CD14-positive monocyte (primary cell): ENCODE data around the gene SUCLG2. TPM values are rescaled to one million over a fixed set of nuclear protein-coding genes. Genes with fewer than 3 reads are reported as not detected.
"Not testable (repeated sequence)": the region's sequence is repeated elsewhere in the genome, so short reads cannot be mapped to it uniquely, and the experiment has no call there.

Source experiments
- DNase-seq, 3 donors: peaks; one replicate each; pipeline ENCODE4 v3.0.0-alpha.2; 2011 to 2022
- H2AFZ ChIP-seq: 2 replicates; pipeline ENCODE4 v1.6.0; 2012; ENCODE audit warnings: mild to moderate bottlenecking, low read depth, low read length, inconsistent platforms; ENCODE audit not compliant: insufficient read depth, poor library complexity, severe bottlenecking
- H3K27ac ChIP-seq, 2 donors: 1 replicate in 1 of 2; 2 replicates in 1 of 2; pipeline ENCODE4 v1.5.1; 2012 to 2013; ENCODE audit warnings: low read length in 2 of 2, control low read depth in 1 of 2, inconsistent platforms in 1 of 2, low read depth in 1 of 2, mild to moderate bottlenecking in 1 of 2
- H3K27me3 ChIP-seq, 2 donors: one replicate each; pipeline versions ENCODE4 v1.6.0 to v1.6.1; 2011 to 2013; ENCODE audit warnings: low read length in 2 of 2; ENCODE audit not compliant: control insufficient read depth in 2 of 2, insufficient read depth in 2 of 2
- H3K36me3 ChIP-seq, 2 donors: replicated peaks in 1 of 2; 1 replicate in 1 of 2; 2 replicates in 1 of 2; pipeline versions ENCODE4 v1.5.1 to v1.6.1; 2012 to 2013; ENCODE audit warnings: low read length in 2 of 2, control low read depth in 1 of 2, inconsistent platforms in 1 of 2, mild to moderate bottlenecking in 1 of 2; ENCODE audit not compliant: insufficient read depth in 2 of 2, control insufficient read depth in 1 of 2
- H3K4me1 ChIP-seq, 2 donors: 1 replicate in 1 of 2; 2 replicates in 1 of 2; pipeline versions ENCODE4 v1.5.1 to v1.6.1; 2012 to 2013; ENCODE audit warnings: low read length in 2 of 2, control low read depth in 1 of 2, inconsistent platforms in 1 of 2, mild to moderate bottlenecking in 1 of 2, moderate library complexity in 1 of 2; ENCODE audit not compliant: insufficient read depth in 2 of 2, control insufficient read depth in 1 of 2
- H3K4me2 ChIP-seq: replicated peaks from 2 replicates; pipeline ENCODE3; 2012; ENCODE audit warnings: low read length, moderate library complexity, mild to moderate bottlenecking; ENCODE audit not compliant: poor library complexity, severe bottlenecking; ENCODE audit errors: extremely low read depth
- H3K4me3 ChIP-seq, 3 experiments: fragments of 200-600 bp in 1 of 3; sonication (generic) in 1 of 3; replicated peaks in 1 of 3; 1 replicate in 2 of 3; 2 replicates in 1 of 3; pipeline ENCODE4 v1.5.1; 2011 to 2013; ENCODE audit warnings: low read length in 3 of 3, mild to moderate bottlenecking in 3 of 3, control low read depth in 2 of 3, low read depth in 2 of 3, inconsistent platforms in 1 of 3, moderate library complexity in 1 of 3
- H3K79me2 ChIP-seq: 2 replicates; pipeline ENCODE4 v1.6.0; 2012; ENCODE audit warnings: mild to moderate bottlenecking, control low read depth, inconsistent platforms, low read length, moderate library complexity; ENCODE audit not compliant: insufficient read depth
- H3K9ac ChIP-seq: 2 replicates; pipeline ENCODE4 v1.6.0; 2017; ENCODE audit warnings: low read length, mild to moderate bottlenecking; ENCODE audit not compliant: insufficient read depth, poor library complexity, severe bottlenecking
- H3K9me3 ChIP-seq, 2 donors: replicated peaks in 1 of 2; 1 replicate in 1 of 2; 2 replicates in 1 of 2; pipeline versions ENCODE4 v1.5.1 to v1.6.1; 2012 to 2013; ENCODE audit warnings: low read length in 2 of 2, control low read depth in 1 of 2; ENCODE audit not compliant: control insufficient read depth in 1 of 2, insufficient read depth in 1 of 2
- H4K20me1 ChIP-seq: 2 replicates; pipeline ENCODE4 v1.6.0; 2012; ENCODE audit warnings: mild to moderate bottlenecking, low read length, control low read depth, moderate library complexity; ENCODE audit not compliant: insufficient read depth
- H3K27ac Mint-ChIP-seq, 7 donors: one replicate each; pipeline ENCODE4 v1.8.0; 2020; ENCODE audit warnings: mild to moderate bottlenecking in 7 of 7, mixed read lengths in 7 of 7, moderate library complexity in 6 of 7, inconsistent platforms in 2 of 7
- H3K27me3 Mint-ChIP-seq, 3 donors: one replicate each; pipeline ENCODE4 v1.8.0; 2021 to 2022; ENCODE audit warnings: low read depth in 3 of 3, mild to moderate bottlenecking in 3 of 3, mixed read lengths in 3 of 3, moderate library complexity in 3 of 3, inconsistent platforms in 1 of 3
- H3K36me3 Mint-ChIP-seq, 2 donors: one replicate each; pipeline ENCODE4 v1.8.0; 2020; ENCODE audit warnings: mixed read lengths in 2 of 2, inconsistent platforms in 1 of 2, mild to moderate bottlenecking in 1 of 2
- H3K4me1 Mint-ChIP-seq: one replicate; pipeline ENCODE4 v1.8.0; 2020; ENCODE audit warnings: mild to moderate bottlenecking, mixed read lengths
- H3K4me3 Mint-ChIP-seq, 2 donors: one replicate each; pipeline ENCODE4 v1.8.0; 2020; ENCODE audit warnings: mild to moderate bottlenecking in 2 of 2, mixed read lengths in 2 of 2, moderate library complexity in 1 of 2
- H3K9me3 Mint-ChIP-seq, 7 donors: one replicate each; pipeline ENCODE4 v1.8.0; 2020 to 2022; ENCODE audit warnings: mixed read lengths in 7 of 7, mild to moderate bottlenecking in 6 of 7, moderate library complexity in 6 of 7, inconsistent platforms in 2 of 7
- CTCF ChIP-seq: fragments of 200-600 bp; IDR thresholded peaks from one replicate; pipeline ENCODE4 v1.8.0; 2022; ENCODE audit warnings: antibody characterized with exemption, mild to moderate bottlenecking
- WGBS: methylation state at CpG from one replicate; pipeline ENCODE4 v1.1.5; 2013; ENCODE audit warnings: missing lambda C conversion rate; ENCODE audit not compliant: insufficient coverage; 5-methylcytosine and 5-hydroxymethylcytosine counted together
- intact Hi-C, 2 donors: fragments of 100-400 bp; cut with micrococcal nuclease; formaldehyde crosslinking; loops; one replicate each; pipeline versions ENCODE4 v1.15.0 to v1.15.1; 2023
- polyA plus RNA-seq, 3 donors: library from polyadenylated mRNA; depleted of rRNA in 1 of 3; unstranded in 2 of 3; stranded (reverse) in 1 of 3; fragments of 300-500 nt in 2 of 3; fragments of >200 nt in 1 of 3; fragmentation: Illumina TruSeq in 2 of 3; gene quantifications; 1 replicate in 2 of 3; 2 replicates in 1 of 3; pipeline ENCODE4 v1.2.3, GENCODE V29; 2012 to 2021

SUCLG2 gene
- polyA plus RNA-seq, 3 donors = 10.8 to 37.5 (median 32.9) TPM

- no peaks in the 10 kb centered on the region for H3K4me1 Mint-ChIP-seq
- H3K36me3 Mint-ChIP-seq = peaks cover 14 to 39% of the 10 kb centered on the region in 2 donors
- Histone ChIP-seq H2AFZ (no peak overlapping the region), H3K4me2 (no peak overlapping the region), H3K27ac (no peak overlapping the region), H3K9me3 (peaks cover 0 to 10% of the 10 kb centered on the region in 2 donors), H4K20me1 (no peaks in the 10 kb centered on the region), H3K4me3 (no peak overlapping the region), H3K9ac (no peak overlapping the region), H3K27me3 (no peaks in the 10 kb centered on the region), H3K36me3 (peaks cover 0 to 12% of the 10 kb centered on the region in 2 donors), H3K4me1 (no peaks in the 10 kb centered on the region), H3K79me2 (no peaks in the 10 kb centered on the region)
- H3K27me3 Mint-ChIP-seq = peaks cover 0 to 6% (median 0%) of the 10 kb centered on the region in 3 donors
- DNase-seq = no peak
- peaks cover 7 to 19% (median 13%) of the 10 kb centered on the region in 7 donors for H3K9me3 Mint-ChIP-seq
- no peak overlapping the region for H3K4me3 Mint-ChIP-seq
- intact Hi-C loops = no loop called here
- no peak overlapping the region for H3K27ac Mint-ChIP-seq
- no peak for TF ChIP-seq CTCF
Observed at GRCh38 chr3:67587811-67588210, 66.6 kb downstream of the SUCLG2 start.

- intact Hi-C loops = no loop called here
- H2AFZ ChIP-seq = no peak overlapping the region
- H3K9me3 ChIP-seq = peaks cover 0 to 9% of the 10 kb centered on the region in 2 donors
- Mint-ChIP-seq H3K36me3 (peaks cover 14 to 42% of the 10 kb centered on the region in 2 donors), H3K27ac (no peak overlapping the region), H3K9me3 (peaks cover 7 to 19% (median 13%) of the 10 kb centered on the region in 7 donors), H3K4me3 (no peak overlapping the region), H3K4me1 (no peaks in the 10 kb centered on the region), H3K27me3 (peaks cover 0 to 6% (median 0%) of the 10 kb centered on the region in 3 donors)
- H3K36me3 ChIP-seq = peaks cover 0 to 12% of the 10 kb centered on the region in 2 donors
- DNase-seq = no peak
- 97% methylated on average over 3 of the region's 4 CpGs for WGBS
- no peak overlapping the region for H3K4me2 ChIP-seq
- no peak overlapping the region for H3K4me3 ChIP-seq
- no peak for TF ChIP-seq CTCF
- no peak overlapping the region for H3K27ac ChIP-seq
- no peaks in the 10 kb centered on the region for H3K27me3 ChIP-seq
- no peak overlapping the region for H3K9ac ChIP-seq
- no peaks in the 10 kb centered on the region for H3K79me2 ChIP-seq
- no peaks in the 10 kb centered on the region for H3K4me1 ChIP-seq
- no peaks in the 10 kb centered on the region for H4K20me1 ChIP-seq
Observed at GRCh38 chr3:67587301-67587700, 67.1 kb downstream of the SUCLG2 start.

- H3K4me2 ChIP-seq, H3K36me3 ChIP-seq, H3K4me1 Mint-ChIP-seq, H3K9ac ChIP-seq, H3K4me3 ChIP-seq, DNase-seq, intact Hi-C loops, H3K4me1 ChIP-seq, H3K79me2 ChIP-seq, H3K27me3 Mint-ChIP-seq, H3K27ac Mint-ChIP-seq, H2AFZ ChIP-seq, H3K27ac ChIP-seq, H3K4me3 Mint-ChIP-seq, H4K20me1 ChIP-seq, H3K27me3 ChIP-seq, H3K9me3 ChIP-seq, H3K9me3 Mint-ChIP-seq: not testable (repeated sequence)
- H3K36me3 Mint-ChIP-seq = peaks cover 8 to 26% of the 10 kb centered on the region in 2 donors
- no CpG with 5 or more reads among the region's 3 CpGs for WGBS
Observed at GRCh38 chr3:67584608-67585007, 69.8 kb downstream of the SUCLG2 start.
